GM12878 (cell line): ENCODE results near the gene KCNK7. TPM values are rescaled to one million over a fixed set of nuclear protein-coding genes. Genes with fewer than 3 reads are reported as not detected.

Experiments used
- ATAC-seq: fragments of 200-7000 bp; cut with Tn5 transposase; 3 replicates; pipeline ENCODE4 v1.9.1; 2020; ENCODE audit warnings: mild to moderate bottlenecking, moderate library complexity
- BruUV-seq: library from RNA; stranded (reverse); fragments of 400-500 nt; replicated peaks from 2 replicates; lab custom pipeline; 2021; lab: Mats Ljungman, UMichigan
- CTCF ChIA-PET: fragments of 300-600 bp; sonication (Branson Sonifier 250); formaldehyde crosslinking; extraction: SDS; loops from one replicate; lab custom pipeline; 2021; ENCODE audit warnings: inconsistent platforms; lab: Yijun Ruan, JAX
- POLR2A ChIA-PET: fragments of 350-600 bp; formaldehyde crosslinking; extraction: SDS; loops from one replicate; lab custom pipeline; 2021; ENCODE audit warnings: inconsistent platforms; lab: Charles Lee
- RAD21 ChIA-PET: fragments of 300-600 bp; sonication (Branson Sonifier 250); formaldehyde crosslinking; loops from one replicate; lab custom pipeline; 2023; ENCODE audit warnings: antibody characterized with exemption; ENCODE audit not compliant: unreplicated experiment; lab: Charles Lee
- SMC1A ChIA-PET: fragments of 300-600 bp; sonication (Branson Sonifier 250); formaldehyde crosslinking; loops from one replicate; lab custom pipeline; 2023; ENCODE audit not compliant: unreplicated experiment, uncharacterized antibody; lab: Charles Lee
- DNase-seq: peaks from one replicate; pipeline ENCODE4 v3.0.0-alpha.2; 2011; ENCODE audit warnings: low read depth, low spot score
- FAIRE-seq: peaks from 3 replicates; lab custom pipeline; 2011; peaks lifted over from hg19 to GRCh38; lab: Jason Lieb, UNC
- H2AFZ ChIP-seq: 2 replicates; pipeline ENCODE4 v1.6.0; 2011; ENCODE audit warnings: low read depth, low read length, control low read depth; ENCODE audit not compliant: control insufficient read depth
- H3K27ac ChIP-seq: 2 replicates; pipeline ENCODE4 v1.5.1; 2011; ENCODE audit warnings: control low read depth; ENCODE audit not compliant: control insufficient read depth, insufficient read depth
- H3K27me3 ChIP-seq, 2 experiments: replicated peaks in 1 of 2; 2 replicates each; pipeline versions ENCODE4 v1.6.0 to v1.6.1; 2011; ENCODE audit warnings: low read length in 1 of 2; ENCODE audit not compliant: control insufficient read depth in 2 of 2, insufficient read depth in 2 of 2
- H3K36me3 ChIP-seq, 2 experiments: 2 replicates each; pipeline ENCODE4 v1.5.1; 2011; ENCODE audit warnings: low read length in 1 of 2; ENCODE audit not compliant: control insufficient read depth in 2 of 2, insufficient read depth in 2 of 2
- H3K4me1 ChIP-seq: 2 replicates; pipeline ENCODE4 v1.6.1; 2011; ENCODE audit warnings: mild to moderate bottlenecking, low read length, moderate library complexity, mixed read lengths; ENCODE audit not compliant: control insufficient read depth, insufficient read depth
- H3K4me2 ChIP-seq: 2 replicates; pipeline ENCODE4 v1.6.0; 2011; ENCODE audit warnings: control low read depth; ENCODE audit not compliant: control insufficient read depth, insufficient read depth
- H3K4me3 ChIP-seq: fragments of 200-600 bp; sonication (generic); 2 replicates; pipeline ENCODE4 v1.5.1; 2016
- H3K79me2 ChIP-seq: 2 replicates; pipeline ENCODE4 v1.6.0; 2011; ENCODE audit warnings: low read length; ENCODE audit not compliant: control insufficient read depth, insufficient read depth
- H3K9ac ChIP-seq: 2 replicates; pipeline ENCODE4 v1.8.0; 2011; ENCODE audit warnings: low read length, control low read depth, mixed read lengths; ENCODE audit not compliant: control insufficient read depth, insufficient read depth
- H3K9me3 ChIP-seq: replicated peaks from 3 replicates; pipeline ENCODE4 v1.5.1; 2011; ENCODE audit warnings: mild to moderate bottlenecking, low read length; ENCODE audit not compliant: control insufficient read depth, insufficient read depth
- H4K20me1 ChIP-seq: 2 replicates; pipeline ENCODE4 v1.6.0; 2011; ENCODE audit not compliant: control insufficient read depth, insufficient read depth
- CEBPB ChIP-seq, 2 experiments: fragments of 150-350 bp in 1 of 2; IDR thresholded peaks; 2 replicates each; pipeline ENCODE4 v1.6.1; 2012 to 2014; ENCODE audit warnings: low read depth in 2 of 2, low read length in 2 of 2, borderline replicate concordance in 1 of 2, inconsistent platforms in 1 of 2
- CUX1 ChIP-seq: IDR thresholded peaks from 2 replicates; pipeline ENCODE4 v1.6.1; 2012; ENCODE audit warnings: improper control_type of control experiment, low read depth, low read length; ENCODE audit not compliant: insufficient replicate concordance
- NR2C2 ChIP-seq: IDR thresholded peaks from 2 replicates; pipeline ENCODE4 v1.6.1; 2011; ENCODE audit warnings: borderline replicate concordance, low read depth; ENCODE audit not compliant: control insufficient read depth, insufficient read length
- NR2F1 ChIP-seq: fragments of 450-650 bp; conservative IDR thresholded peaks from 2 replicates; pipeline ENCODE4 v1.6.1; 2017; ENCODE audit warnings: mild to moderate bottlenecking
- POLR2A ChIP-seq: IDR thresholded peaks from 2 replicates; pipeline ENCODE4 v1.6.1; 2011; ENCODE audit warnings: low read depth, mild to moderate bottlenecking, low read length
- WRNIP1 ChIP-seq: IDR thresholded peaks from 2 replicates; pipeline ENCODE4 v1.6.1; 2011; ENCODE audit warnings: low read depth, low read length, improper control_type of control experiment, borderline replicate concordance
- WGBS: methylation state at CpG from one replicate; pipeline ENCODE4 v1.1.6; 2016; ENCODE audit warnings: low lambda C conversion rate; ENCODE audit not compliant: insufficient replicate concordance, insufficient coverage; ENCODE audit errors: missing lambda C conversion rate; 5-methylcytosine and 5-hydroxymethylcytosine counted together
- in situ Hi-C: fragments of 300-500 bp; cut with MboI; formaldehyde crosslinking; loops from 9 replicates; pipeline ENCODE4 v1.14.3; 2018; ENCODE audit warnings: mixed read lengths
- intact Hi-C: fragments of 100-400 bp; cut with micrococcal nuclease; formaldehyde crosslinking; loops from one replicate; pipeline ENCODE4 v1.14.2; 2022; ENCODE audit not compliant: unreplicated experiment
- polyA plus RNA-seq, 11 experiments: library from polyadenylated mRNA; depleted of rRNA in 4 of 11; unstranded in 6 of 11; stranded (reverse) in 5 of 11; fragments of >200 nt; fragmentation: Nextera tagmentation in 4 of 11; fragmentation: Illumina TruSeq in 1 of 11; extraction: Ambion mirVana in 4 of 11; extraction: Trizol in 1 of 11; gene quantifications; 1 replicate in 1 of 11; 2 replicates in 10 of 11; pipeline versions ENCODE4 v1.2.1 to v1.2.3, GENCODE V29; 2011 to 2016; ENCODE audit warnings: inconsistent platforms in 2 of 11, missing spikeins in 2 of 11, low read depth in 1 of 11
- total RNA-seq, 4 experiments: library from RNA; depleted of rRNA in 3 of 4; stranded (reverse); fragments of >200 nt in 3 of 4; fragmentation: Illumina TruSeq in 1 of 4; extraction: Trizol in 1 of 4; gene quantifications; 2 replicates each; pipeline versions ENCODE4 v1.2.1 to v1.2.3, GENCODE V29; 2013 to 2021

The KCNK7 gene
- total and polyA plus RNA-seq, 10 of the 15 experiments (the other 5 are each of a cell fraction or from before 2014, with no cell fraction given) = 0.11 to 0.54 (median 0.23) TPM; not detected in 7

- TF ChIP-seq CUX1 = no peak
- no peak for TF ChIP-seq CEBPB (IDR thresholded peaks at IDR 0.05; ENCODE audit: borderline replicate concordance in 1 of 2, low read depth in 2 of 2, low read length in 2 of 2)
- no peak for TF ChIP-seq WRNIP1
These were observed 14.8 kb downstream of the KCNK7 start (continued) for GRCh38 chr11:65580756-65581155.

DNA sequence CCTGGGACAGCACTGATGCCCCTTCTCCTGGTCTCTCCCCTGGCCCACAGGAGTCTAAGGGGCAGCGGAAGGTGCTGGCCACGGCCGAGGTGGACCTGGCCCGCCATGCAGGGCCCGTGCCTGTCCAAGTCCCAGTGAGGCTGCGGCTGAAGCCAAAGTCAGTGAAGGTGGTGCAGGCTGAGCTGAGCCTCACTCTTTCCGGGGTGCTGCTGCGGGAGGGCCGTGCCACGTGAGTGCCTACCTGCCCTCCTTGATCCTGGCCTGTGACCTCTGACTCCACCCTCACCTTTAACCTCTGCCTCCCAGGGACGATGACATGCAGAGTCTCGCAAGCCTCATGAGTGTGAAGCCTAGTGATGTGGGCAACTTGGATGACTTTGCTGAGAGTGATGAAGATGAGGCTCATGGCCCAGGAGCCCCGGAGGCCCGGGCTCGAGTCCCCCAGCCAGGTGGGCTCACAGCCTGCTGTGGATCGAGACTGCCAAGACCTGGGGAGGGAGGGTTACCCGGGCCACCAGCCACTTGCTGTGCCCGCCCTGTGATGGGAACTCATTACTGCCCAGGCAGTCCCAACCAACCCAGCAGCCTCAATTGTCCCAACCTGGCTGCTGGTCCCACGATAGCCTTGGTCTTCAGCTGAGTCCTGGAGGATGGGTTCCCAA lies 15.4 kb downstream of the KCNK7 start:
- no peak overlapping the region for H3K9ac ChIP-seq

More for the DNA sequence above, 15.4 kb downstream of the KCNK7 start:
- ChIA-PET CTCF (interaction anchor here (0.8 to 5.7 kb wide), 2 partner anchors 8 to 10 kb away, joined by 3 to 130 read pairs; partner anchors contain the start of gene ZNRD2), SMC1A (no interaction called here), POLR2A (interaction anchor here (0.6 kb wide), 1 partner anchor 209 kb away, joined by 4 read pairs; no protein-coding TSS in a partner anchor), RAD21 (no interaction called here)
- ATAC-seq = no peak
- H4K20me1 ChIP-seq = no peaks in the 10 kb centered on the region; the same call in 1 of the 2 replicates
- DNase-seq = no peak
- H3K4me2 ChIP-seq = no peak overlapping the region
- in situ Hi-C loops = no loop called here
- H3K36me3 ChIP-seq = peaks cover 9 to 17% of the 10 kb centered on the region in 2 experiments; a peak in 3 of 4 replicates
- H3K9me3 ChIP-seq = no peaks in the 10 kb centered on the region
- H2AFZ ChIP-seq = no peak overlapping the region
- no peak overlapping the region for H3K27ac ChIP-seq
- BruUV-seq = no TSS peak
- peaks cover 38% of the 10 kb centered on the region for H3K79me2 ChIP-seq
- H3K27me3 ChIP-seq = no peaks in the 10 kb centered on the region
- FAIRE-seq = no peak
- intact Hi-C loops = no loop called here
- peaks cover 13% of the 10 kb centered on the region for H3K4me1 ChIP-seq
- no peak for TF ChIP-seq NR2C2
- TF ChIP-seq POLR2A = peak; percentile 23; the same call in 1 of the 2 replicates
- TF ChIP-seq NR2F1 = peak; percentile 33; the same call in 1 of the 2 replicates
- WGBS = 97% methylated on average over 19 of the region's 19 CpGs
- no peak overlapping the region for H3K4me3 ChIP-seq
